CD4-positive, CD25-positive, alpha-beta regulatory T cell (primary cell): ENCODE measurements around the gene EPHA2. TPM values are rescaled to one million over a fixed set of nuclear protein-coding genes. Genes with fewer than 3 reads are reported as not detected.
"Not testable (repeated sequence)": the region's sequence is repeated elsewhere in the genome, so short reads cannot be mapped to it uniquely, and the experiment has no call there.

Experiments used
- ATAC-seq, 2 donors: fragments of 150-1000 bp; cut with Tn5 transposase; one replicate each; pipeline ENCODE4 v1.10.0; 2021; ENCODE audit warnings: low read depth in 2 of 2, moderate number of reproducible peaks in 2 of 2, moderate library complexity in 1 of 2
- DNase-seq, 3 donors: peaks; one replicate each; pipeline versions ENCODE4 v3.0.0 to v3.0.0-alpha.2; 2012 to 2022; ENCODE audit warnings: mixed read lengths in 1 of 3
- H3K27ac ChIP-seq: one replicate; pipeline ENCODE4 v1.7.0; 2013; ENCODE audit warnings: mild to moderate bottlenecking, low read length; ENCODE audit not compliant: insufficient read depth, poor library complexity, severe bottlenecking
- H3K27me3 ChIP-seq: one replicate; pipeline ENCODE4 v1.7.0; 2013; ENCODE audit warnings: low read length; ENCODE audit not compliant: control insufficient read depth, insufficient read depth
- H3K36me3 ChIP-seq: one replicate; pipeline ENCODE4 v1.7.0; 2013; ENCODE audit warnings: mild to moderate bottlenecking, low read length, moderate library complexity; ENCODE audit not compliant: control insufficient read depth, insufficient read depth
- H3K4me1 ChIP-seq: 2 replicates; pipeline ENCODE4 v1.7.0; 2013; ENCODE audit warnings: mild to moderate bottlenecking, low read length; ENCODE audit not compliant: insufficient read depth, control insufficient read depth, poor library complexity, severe bottlenecking
- H3K4me3 ChIP-seq: one replicate; pipeline ENCODE4 v1.7.0; 2013; ENCODE audit warnings: low read depth, mild to moderate bottlenecking, low read length, moderate library complexity
- H3K9me3 ChIP-seq, 2 experiments: 1 replicate in 1 of 2; 2 replicates in 1 of 2; pipeline ENCODE4 v1.7.0; 2013; ENCODE audit warnings: low read length in 2 of 2, mild to moderate bottlenecking in 1 of 2, moderate library complexity in 1 of 2; ENCODE audit not compliant: control insufficient read depth in 2 of 2
- H3K27ac Mint-ChIP-seq, 3 donors: one replicate each; pipeline ENCODE4 v1.8.0; 2020 to 2022; ENCODE audit warnings: mild to moderate bottlenecking in 3 of 3, mixed read lengths in 3 of 3, moderate library complexity in 2 of 3
- H3K27me3 Mint-ChIP-seq: one replicate; pipeline ENCODE4 v1.8.0; 2022; ENCODE audit warnings: mild to moderate bottlenecking, mixed read lengths
- H3K36me3 Mint-ChIP-seq: one replicate; pipeline ENCODE4 v1.8.0; 2020; ENCODE audit warnings: mixed read lengths
- H3K4me1 Mint-ChIP-seq, 4 donors: one replicate each; pipeline ENCODE4 v1.8.0; 2020 to 2022; ENCODE audit warnings: mixed read lengths in 4 of 4, mild to moderate bottlenecking in 1 of 4
- H3K4me3 Mint-ChIP-seq, 4 donors: one replicate each; pipeline ENCODE4 v1.8.0; 2020 to 2022; ENCODE audit warnings: mild to moderate bottlenecking in 4 of 4, mixed read lengths in 4 of 4, moderate library complexity in 3 of 4
- H3K9me3 Mint-ChIP-seq, 7 donors: one replicate each; pipeline ENCODE4 v1.8.0; 2020 to 2022; ENCODE audit warnings: mixed read lengths in 7 of 7, mild to moderate bottlenecking in 3 of 7, moderate library complexity in 2 of 7
- polyA plus RNA-seq, 4 donors: library from polyadenylated mRNA; unstranded; fragments of 300-500 nt; fragmentation: Illumina TruSeq; gene quantifications; one replicate each; pipeline ENCODE4 v1.2.3, GENCODE V29; 2021
- total RNA-seq: library from RNA; stranded (reverse); gene quantifications from one replicate; pipeline ENCODE4 v1.2.3, GENCODE V29; 2022

The EPHA2 gene
- total and polyA plus RNA-seq, 5 donors from 2014 or later = not detected

GRCh38 chr1:16168622-16169360, 12.9 kb upstream of the EPHA2 start:
- peaks cover 5 to 50% (median 33%) of the 10 kb centered on the region in 4 donors for H3K4me1 Mint-ChIP-seq
- H3K27me3 ChIP-seq = no peaks in the 10 kb centered on the region
- no peaks in the 10 kb centered on the region for H3K9me3 ChIP-seq
- H3K4me3 Mint-ChIP-seq = peak overlapping the region; percentile 66 to 87 (median 84)
- H3K36me3 Mint-ChIP-seq = no peaks in the 10 kb centered on the region
- peak overlapping the region; percentile 69 to 89 (median 74) for H3K27ac Mint-ChIP-seq
- H3K27me3 Mint-ChIP-seq = no peaks in the 10 kb centered on the region
- H3K9me3 Mint-ChIP-seq = no peaks in the 10 kb centered on the region
- H3K4me3 ChIP-seq = peak overlapping the region; percentile 13
- H3K36me3 ChIP-seq = no peaks in the 10 kb centered on the region
- DNase-seq = peak in 1 of 3 donors; percentile 73
- no peak overlapping the region for H3K27ac ChIP-seq
- H3K4me1 ChIP-seq = peaks cover 22% of the 10 kb centered on the region
- ATAC-seq = peak in 1 of 2 donors; percentile 29

- peak overlapping the region; percentile 31 for H3K4me3 ChIP-seq
- H3K27ac Mint-ChIP-seq = peak overlapping the region; percentile 20 to 89 (median 49)
These were observed 12.3 kb upstream of the EPHA2 start for GRCh38 chr1:16168144-16168495.

GRCh38 chr1:16167331-16168143, 11.7 kb upstream of the EPHA2 start:
- H3K36me3 Mint-ChIP-seq = no peaks in the 10 kb centered on the region
- Histone ChIP-seq H3K9me3 (no peaks in the 10 kb centered on the region), H3K4me1 (peaks cover 29% of the 10 kb centered on the region), H3K27ac (peak overlapping the region; percentile 57), H3K27me3 (no peaks in the 10 kb centered on the region), H3K4me3 (peak overlapping the region; percentile 31), H3K36me3 (no peaks in the 10 kb centered on the region)
- no peak overlapping the region for H3K27ac Mint-ChIP-seq
- H3K4me1 Mint-ChIP-seq = peaks cover 5 to 62% (median 39%) of the 10 kb centered on the region in 4 donors
- no peaks in the 10 kb centered on the region for H3K9me3 Mint-ChIP-seq
- H3K27me3 Mint-ChIP-seq = no peaks in the 10 kb centered on the region
- DNase-seq = peak; percentile 68 to 76 (median 75)
- peak; percentile 80 to 82 for ATAC-seq
- H3K4me3 Mint-ChIP-seq = peak overlapping the region; percentile 27 to 87 (median 68)

More at GRCh38 chr1:16168144-16168495, 12.3 kb upstream of the EPHA2 start:
- not testable (repeated sequence) for H3K36me3 ChIP-seq, H3K9me3 ChIP-seq, DNase-seq, H3K36me3 Mint-ChIP-seq, H3K27me3 Mint-ChIP-seq, H3K27me3 ChIP-seq, H3K9me3 Mint-ChIP-seq, ATAC-seq
- peak overlapping the region; percentile 49 to 87 (median 84) for H3K4me3 Mint-ChIP-seq
- Histone ChIP-seq H3K27ac (peak overlapping the region; percentile 57), H3K4me1 (peaks cover 24% of the 10 kb centered on the region)
- H3K4me1 Mint-ChIP-seq = peaks cover 5 to 57% (median 36%) of the 10 kb centered on the region in 4 donors

GRCh38 chr1:16166117-16166516, 10.2 kb upstream of the EPHA2 start:
- Mint-ChIP-seq H3K27ac (peak overlapping the region in 2 of 3 donors; percentile 56 to 89), H3K36me3 (no peaks in the 10 kb centered on the region), H3K4me1 (peaks cover 5 to 75% (median 47%) of the 10 kb centered on the region in 4 donors), H3K9me3 (no peaks in the 10 kb centered on the region), H3K27me3 (peaks cover 4% of the 10 kb centered on the region), H3K4me3 (peak overlapping the region; percentile 1 to 71 (median 54))
- Histone ChIP-seq H3K4me3 (no peak overlapping the region), H3K27me3 (no peaks in the 10 kb centered on the region), H3K36me3 (no peaks in the 10 kb centered on the region), H3K27ac (no peak overlapping the region), H3K4me1 (peaks cover 42% of the 10 kb centered on the region), H3K9me3 (no peaks in the 10 kb centered on the region)
- ATAC-seq = no peak
- no peak for DNase-seq

GRCh38 chr1:16165548-16165947, 9.7 kb upstream of the EPHA2 start:
- Histone ChIP-seq H3K4me3 (no peak overlapping the region), H3K27ac (no peak overlapping the region), H3K4me1 (peaks cover 42% of the 10 kb centered on the region), H3K36me3 (no peaks in the 10 kb centered on the region), H3K27me3 (no peaks in the 10 kb centered on the region), H3K9me3 (no peaks in the 10 kb centered on the region)
- H3K4me3 Mint-ChIP-seq = peak overlapping the region in 3 of 4 donors; percentile 52 to 76 (median 71)
- no peaks in the 10 kb centered on the region for H3K9me3 Mint-ChIP-seq
- H3K27ac Mint-ChIP-seq = peak overlapping the region in 2 of 3 donors; percentile 87 to 89
- DNase-seq = no peak
- H3K4me1 Mint-ChIP-seq = peaks cover 5 to 77% (median 46%) of the 10 kb centered on the region in 4 donors
- ATAC-seq = no peak
- peaks cover 4% of the 10 kb centered on the region for H3K27me3 Mint-ChIP-seq
- no peaks in the 10 kb centered on the region for H3K36me3 Mint-ChIP-seq

- no peaks in the 10 kb centered on the region for H3K36me3 Mint-ChIP-seq
- DNase-seq = no peak
- peaks cover 5 to 77% (median 47%) of the 10 kb centered on the region in 4 donors for H3K4me1 Mint-ChIP-seq
- Histone ChIP-seq H3K36me3 (no peaks in the 10 kb centered on the region), H3K4me1 (peaks cover 42% of the 10 kb centered on the region), H3K9me3 (no peaks in the 10 kb centered on the region), H3K27me3 (no peaks in the 10 kb centered on the region), H3K27ac (no peak overlapping the region), H3K4me3 (no peak overlapping the region)
- H3K9me3 Mint-ChIP-seq = no peaks in the 10 kb centered on the region
- peak overlapping the region in 3 of 4 donors; percentile 41 to 71 (median 69) for H3K4me3 Mint-ChIP-seq
- H3K27ac Mint-ChIP-seq = peak overlapping the region in 2 of 3 donors; percentile 27 to 73
- peaks cover 4% of the 10 kb centered on the region for H3K27me3 Mint-ChIP-seq
- ATAC-seq = no peak
These were observed 9.2 kb upstream of the EPHA2 start for GRCh38 chr1:16165073-16165364.

- H3K27me3 Mint-ChIP-seq = peaks cover 4% of the 10 kb centered on the region
These were observed 8.6 kb upstream of the EPHA2 start for GRCh38 chr1:16164213-16165072.

More at GRCh38 chr1:16164213-16165072, 8.6 kb upstream of the EPHA2 start:
- Histone ChIP-seq H3K27ac (no peak overlapping the region), H3K4me1 (peaks cover 42% of the 10 kb centered on the region), H3K9me3 (no peaks in the 10 kb centered on the region), H3K36me3 (no peaks in the 10 kb centered on the region), H3K27me3 (no peaks in the 10 kb centered on the region), H3K4me3 (no peak overlapping the region)
- Mint-ChIP-seq H3K4me1 (peaks cover 5 to 76% (median 44%) of the 10 kb centered on the region in 4 donors), H3K36me3 (no peaks in the 10 kb centered on the region), H3K9me3 (no peaks in the 10 kb centered on the region), H3K27ac (peak overlapping the region; percentile 22 to 73 (median 44)), H3K4me3 (peak overlapping the region; percentile 41 to 71 (median 66))
- DNase-seq = no peak
- no peak for ATAC-seq
